Esophagus muscularis mucosa (tissue), 4 donors: ENCODE data around the gene STIMATE.

ENCODE experiments used
- EP300 ChIP-seq: sonication (generic); formaldehyde crosslinking; IDR thresholded peaks from one replicate; pipeline ENCODE4 v1.6.1; 2017; ENCODE audit warnings: antibody characterized with exemption
- POLR2A ChIP-seq: fragments of 450-650 bp; IDR thresholded peaks from one replicate; pipeline ENCODE4 v1.6.1; 2017; ENCODE audit warnings: antibody characterized with exemption, moderate library complexity, mild to moderate bottlenecking, low read depth
- POLR2AphosphoS5 ChIP-seq, 2 donors: sonication (generic); formaldehyde crosslinking; IDR thresholded peaks; one replicate each; pipeline ENCODE4 v1.6.1; 2017; ENCODE audit warnings: antibody characterized with exemption in 2 of 2
- TF ChIP-seq, protein P1 (sequence below), 3 experiments: fragments of 200-600 bp in 2 of 3; fragments of 450-650 bp in 1 of 3; sonication (generic) in 2 of 3; IDR thresholded peaks; one replicate each; pipeline ENCODE4 v1.5.1; 2017 to 2019; ENCODE audit warnings: antibody characterized with exemption in 3 of 3, mild to moderate bottlenecking in 2 of 3, moderate library complexity in 1 of 3

DNA sequence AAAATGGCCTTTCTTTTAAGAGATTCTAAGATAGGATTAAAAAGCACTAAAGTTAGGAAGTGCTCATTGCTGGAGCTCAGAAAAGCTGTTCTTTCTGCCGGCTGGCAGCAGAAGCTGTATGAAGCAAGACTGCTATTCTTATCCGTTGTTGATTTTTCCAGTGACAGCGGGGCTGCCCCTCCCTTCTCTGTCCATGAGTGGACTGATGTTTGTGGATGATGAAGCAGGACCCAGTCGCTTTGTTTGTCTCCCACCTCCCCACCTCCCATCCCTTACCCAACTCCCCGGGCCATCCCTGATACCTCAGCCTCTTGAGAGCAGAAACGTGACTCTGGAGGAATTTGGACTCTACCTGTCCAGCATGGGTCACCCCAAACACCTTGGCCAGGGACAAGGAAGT is 52.2 kb downstream of the STIMATE start:
- TF ChIP-seq, protein P1, sequence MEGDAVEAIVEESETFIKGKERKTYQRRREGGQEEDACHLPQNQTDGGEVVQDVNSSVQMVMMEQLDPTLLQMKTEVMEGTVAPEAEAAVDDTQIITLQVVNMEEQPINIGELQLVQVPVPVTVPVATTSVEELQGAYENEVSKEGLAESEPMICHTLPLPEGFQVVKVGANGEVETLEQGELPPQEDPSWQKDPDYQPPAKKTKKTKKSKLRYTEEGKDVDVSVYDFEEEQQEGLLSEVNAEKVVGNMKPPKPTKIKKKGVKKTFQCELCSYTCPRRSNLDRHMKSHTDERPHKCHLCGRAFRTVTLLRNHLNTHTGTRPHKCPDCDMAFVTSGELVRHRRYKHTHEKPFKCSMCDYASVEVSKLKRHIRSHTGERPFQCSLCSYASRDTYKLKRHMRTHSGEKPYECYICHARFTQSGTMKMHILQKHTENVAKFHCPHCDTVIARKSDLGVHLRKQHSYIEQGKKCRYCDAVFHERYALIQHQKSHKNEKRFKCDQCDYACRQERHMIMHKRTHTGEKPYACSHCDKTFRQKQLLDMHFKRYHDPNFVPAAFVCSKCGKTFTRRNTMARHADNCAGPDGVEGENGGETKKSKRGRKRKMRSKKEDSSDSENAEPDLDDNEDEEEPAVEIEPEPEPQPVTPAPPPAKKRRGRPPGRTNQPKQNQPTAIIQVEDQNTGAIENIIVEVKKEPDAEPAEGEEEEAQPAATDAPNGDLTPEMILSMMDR (IDR thresholded peaks at IDR 0.05): no peak
- TF ChIP-seq POLR2AphosphoS5 (IDR thresholded peaks at IDR 0.05) (peak; percentile 65 to 81), POLR2A (no peak), EP300 (no peak)
